Fibroblast of lung (primary cell): ENCODE results near the gene NUP93. TPM values are rescaled to one million over a fixed set of nuclear protein-coding genes. Genes with fewer than 3 reads are reported as not detected.

ENCODE experiments used
- DNase-seq, 2 donors: peaks; one replicate each; pipeline versions ENCODE4 v3.0.0 to v3.0.0-alpha.2; 2010; ENCODE audit warnings: low read depth in 2 of 2
- H2AFZ ChIP-seq: 2 replicates; pipeline ENCODE4 v1.5.1; 2012; ENCODE audit warnings: low read length, control low read depth, inconsistent platforms
- H3K27ac ChIP-seq: 2 replicates; pipeline ENCODE4 v1.5.1; 2011; ENCODE audit warnings: low read length, control low read depth; ENCODE audit not compliant: insufficient read depth
- H3K27me3 ChIP-seq: 2 replicates; pipeline ENCODE4 v1.5.1; 2011; ENCODE audit warnings: mild to moderate bottlenecking, low read length; ENCODE audit not compliant: control insufficient read depth, insufficient read depth
- H3K36me3 ChIP-seq: 2 replicates; pipeline ENCODE4 v1.5.1; 2011; ENCODE audit warnings: low read length; ENCODE audit not compliant: control insufficient read depth, insufficient read depth
- H3K4me1 ChIP-seq: 2 replicates; pipeline ENCODE4 v1.5.1; 2011; ENCODE audit warnings: low read length; ENCODE audit not compliant: control insufficient read depth, insufficient read depth; ENCODE audit errors: extremely low read depth
- H3K4me2 ChIP-seq: 2 replicates; pipeline ENCODE4 v1.5.1; 2011; ENCODE audit warnings: low read length, control low read depth; ENCODE audit not compliant: insufficient read depth; ENCODE audit errors: extremely low read depth
- H3K4me3 ChIP-seq, 4 experiments: fragments of 200-600 bp in 1 of 4; sonication (generic) in 1 of 4; replicated peaks in 1 of 4; 2 replicates each; pipeline ENCODE4 v1.5.1; 2011 to 2016; ENCODE audit warnings: low read length in 4 of 4, low read depth in 3 of 4, mild to moderate bottlenecking in 3 of 4, control low read depth in 2 of 4, inconsistent platforms in 1 of 4, mixed read lengths in 1 of 4; ENCODE audit not compliant: insufficient read depth in 1 of 4; ENCODE audit errors: control extremely low read depth in 1 of 4
- H3K79me2 ChIP-seq: 2 replicates; pipeline ENCODE4 v1.5.1; 2012; ENCODE audit warnings: mild to moderate bottlenecking, low read length, inconsistent platforms; ENCODE audit not compliant: control insufficient read depth, insufficient read depth
- H3K9ac ChIP-seq: 2 replicates; pipeline ENCODE4 v1.5.1; 2011; ENCODE audit warnings: mild to moderate bottlenecking, low read length, control low read depth; ENCODE audit not compliant: insufficient read depth
- H3K9me3 ChIP-seq: 2 replicates; pipeline ENCODE4 v1.5.1; 2012; ENCODE audit warnings: low read depth, low read length; ENCODE audit not compliant: control insufficient read depth, insufficient read depth
- H4K20me1 ChIP-seq: 2 replicates; pipeline ENCODE4 v1.5.1; 2011; ENCODE audit warnings: low read length; ENCODE audit not compliant: control insufficient read depth, insufficient read depth; ENCODE audit errors: extremely low read depth
- CTCF ChIP-seq, 2 donors: IDR thresholded peaks in 1 of 2; conservative IDR thresholded peaks in 1 of 2; 1 replicate in 1 of 2; 2 replicates in 1 of 2; pipeline ENCODE4 v1.5.1; 2011 to 2012; ENCODE audit warnings: low read length in 2 of 2, control low read depth in 1 of 2, inconsistent platforms in 1 of 2, low read depth in 1 of 2, mild to moderate bottlenecking in 1 of 2
- EZH2 ChIP-seq: IDR thresholded peaks from 2 replicates; pipeline ENCODE4 v1.5.1; 2012; ENCODE audit warnings: low read length, control low read depth, mild to moderate bottlenecking; ENCODE audit errors: missing control alignments
- polyA plus RNA-seq, 2 donors: library from polyadenylated mRNA; depleted of rRNA in 1 of 2; stranded (reverse) in 1 of 2; unstranded in 1 of 2; fragments of >200 nt; gene quantifications; 2 replicates each; pipeline ENCODE4 v1.2.1, GENCODE V29; 2011 to 2012; ENCODE audit warnings: missing spikeins in 1 of 2
- total RNA-seq: library from RNA; depleted of rRNA; stranded (reverse); fragments of >200 nt; gene quantifications from 2 replicates; pipeline ENCODE4 v1.2.1, GENCODE V29; 2014

The NUP93 gene
- total and polyA plus RNA-seq, 2 donors (not counting 1 experiment from before 2014, with no cell fraction given), result 37.6 to 42.9 TPM

GRCh38 chr16:56894331-56894917, 164.5 kb downstream of the NUP93 start:
- H3K4me1 ChIP-seq, result no peaks in the 10 kb centered on the region
- no peaks in the 10 kb centered on the region for H4K20me1 ChIP-seq
- H3K36me3 ChIP-seq, result no peaks in the 10 kb centered on the region
- no peak for DNase-seq
- H3K27me3 ChIP-seq, result peaks cover 4% of the 10 kb centered on the region
- no peak overlapping the region for H3K4me2 ChIP-seq
- H3K79me2 ChIP-seq, result no peaks in the 10 kb centered on the region
- H3K4me3 ChIP-seq, result no peak overlapping the region
- H3K9ac ChIP-seq, result no peak overlapping the region
- H3K27ac ChIP-seq, result no peak overlapping the region
- no peak for TF ChIP-seq CTCF (conservative IDR thresholded peaks at IDR 0.05 in 1 of 2, IDR thresholded peaks at IDR 0.05 in 1 of 2; ENCODE audit: low read depth in 1 of 2, low read length in 2 of 2)
- TF ChIP-seq EZH2, result no peak
- H3K9me3 ChIP-seq, result no peaks in the 10 kb centered on the region
- H2AFZ ChIP-seq, result no peak overlapping the region

- Histone ChIP-seq H3K4me3 (no peak overlapping the region), H3K36me3 (no peaks in the 10 kb centered on the region), H3K4me2 (no peak overlapping the region), H3K27me3 (peaks cover 4% of the 10 kb centered on the region), H3K79me2 (no peaks in the 10 kb centered on the region), H3K27ac (no peak overlapping the region), H3K9me3 (no peaks in the 10 kb centered on the region), H3K9ac (no peak overlapping the region), H3K4me1 (no peaks in the 10 kb centered on the region), H4K20me1 (no peaks in the 10 kb centered on the region), H2AFZ (no peak overlapping the region)
- no peak for TF ChIP-seq EZH2
- no peak for TF ChIP-seq CTCF (conservative IDR thresholded peaks at IDR 0.05 in 1 of 2, IDR thresholded peaks at IDR 0.05 in 1 of 2; ENCODE audit: low read depth in 1 of 2, low read length in 2 of 2)
- no peak for DNase-seq
Measured at GRCh38 chr16:56895813-56896212, 165.9 kb downstream of the NUP93 start.

GRCh38 chr16:56896244-56896643, 166.3 kb downstream of the NUP93 start:
- Histone ChIP-seq H4K20me1 (no peaks in the 10 kb centered on the region), H3K9ac (no peak overlapping the region), H3K36me3 (no peaks in the 10 kb centered on the region), H3K9me3 (no peaks in the 10 kb centered on the region), H2AFZ (no peak overlapping the region), H3K27ac (no peak overlapping the region), H3K4me1 (no peaks in the 10 kb centered on the region), H3K27me3 (peaks cover 4% of the 10 kb centered on the region), H3K79me2 (no peaks in the 10 kb centered on the region), H3K4me3 (no peak overlapping the region), H3K4me2 (no peak overlapping the region)
- DNase-seq, result no peak
- TF ChIP-seq CTCF (conservative IDR thresholded peaks at IDR 0.05 in 1 of 2, IDR thresholded peaks at IDR 0.05 in 1 of 2; ENCODE audit: low read depth in 1 of 2, low read length in 2 of 2) (no peak), EZH2 (no peak)
